Stimulated activated naive CD4-positive, alpha-beta T cell (primary cell): ENCODE results near the gene BBOX1.
"Not testable (repeated sequence)": the region's sequence is repeated elsewhere in the genome, so short reads cannot be mapped to it uniquely, and the experiment has no call there.

Experiments
- DNase-seq, 6 experiments: peaks; one replicate each; lab custom pipeline; 2025; lab: John Stamatoyannopoulos, UW

Gene BBOX1

GRCh38 chr11:27124514-27125264 lies 84.1 kb downstream of the BBOX1 start:
- DNase-seq = no peak

GRCh38 chr11:27129686-27130085 lies 89.1 kb downstream of the BBOX1 start:
- DNase-seq = no peak

- no peak for DNase-seq
These were observed 90.2 kb downstream of the BBOX1 start for GRCh38 chr11:27130806-27131205.

DNA sequence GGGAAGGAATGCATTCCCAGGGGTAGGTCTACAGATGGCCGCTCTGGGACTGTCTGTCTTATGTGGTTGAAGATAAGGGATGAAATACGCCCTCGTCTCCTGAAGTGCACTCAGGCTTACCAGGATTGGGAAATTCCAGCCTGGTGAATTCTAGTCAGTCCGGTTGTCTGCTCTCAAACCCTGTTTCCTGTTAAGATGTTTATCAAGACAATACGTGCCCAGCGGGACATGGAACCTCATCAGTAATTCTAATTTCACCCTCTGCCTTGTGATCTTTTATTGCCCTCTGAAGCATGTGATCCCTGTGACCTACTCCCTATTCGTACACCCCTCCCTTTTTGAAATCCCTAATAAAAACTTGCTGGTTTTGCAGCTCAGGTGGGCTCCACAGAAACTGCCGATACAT lies 95.3 kb downstream of the BBOX1 start:
- DNase-seq = not testable (repeated sequence)

GRCh38 chr11:27138716-27139115 lies 98.1 kb downstream of the BBOX1 start:
- DNase-seq = no peak

DNA sequence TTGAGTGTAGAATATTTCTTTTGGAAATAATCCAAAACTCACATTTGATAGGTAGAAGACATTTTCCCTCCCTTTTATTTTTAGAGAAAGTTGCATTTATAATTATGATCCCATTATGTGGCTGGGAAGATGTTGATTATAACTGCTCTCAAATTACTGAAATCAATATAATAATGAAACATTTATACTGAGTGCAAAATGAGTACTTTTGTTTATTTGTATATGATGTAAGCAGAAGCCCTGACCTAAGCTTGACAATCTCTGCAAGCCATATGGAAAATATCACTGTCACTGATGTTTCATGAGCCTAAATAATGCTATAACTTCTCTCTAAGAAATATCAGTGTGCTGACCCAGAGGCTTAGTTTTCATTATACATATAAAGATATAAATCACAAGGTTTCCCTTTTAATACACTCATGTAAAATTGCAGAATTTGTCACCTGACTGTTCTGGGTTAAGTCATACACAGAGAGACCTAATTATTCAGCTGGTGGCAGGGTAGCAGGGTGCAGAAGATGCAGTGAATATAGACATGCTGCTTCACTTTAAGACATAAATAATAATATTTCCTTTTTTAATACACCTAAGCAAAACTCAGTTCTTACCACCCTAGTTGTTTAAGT lies 99.2 kb downstream of the BBOX1 start:
- DNase-seq = no peak

DNA sequence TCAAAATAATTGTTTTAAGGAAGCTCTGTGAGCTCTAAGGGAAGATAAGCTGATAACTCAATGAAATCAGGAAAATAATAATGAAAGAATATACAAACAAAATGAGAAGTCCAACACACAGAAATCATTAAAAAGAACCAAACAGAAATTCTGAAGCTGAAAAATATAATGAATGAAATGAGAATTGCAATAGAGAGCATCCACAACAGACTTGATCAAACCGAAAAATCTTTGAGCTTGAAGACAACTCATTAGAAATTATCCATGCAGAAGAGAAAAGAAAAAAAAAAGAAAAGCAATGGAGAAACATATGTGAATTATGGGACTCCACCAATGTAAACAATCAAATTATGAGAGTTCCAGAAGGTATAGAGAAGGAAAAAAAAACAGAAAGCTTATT lies 101.0 kb downstream of the BBOX1 start:
- DNase-seq = no peak

GRCh38 chr11:27147916-27148315 lies 107.3 kb downstream of the BBOX1 start:
- DNase-seq = no peak

DNA sequence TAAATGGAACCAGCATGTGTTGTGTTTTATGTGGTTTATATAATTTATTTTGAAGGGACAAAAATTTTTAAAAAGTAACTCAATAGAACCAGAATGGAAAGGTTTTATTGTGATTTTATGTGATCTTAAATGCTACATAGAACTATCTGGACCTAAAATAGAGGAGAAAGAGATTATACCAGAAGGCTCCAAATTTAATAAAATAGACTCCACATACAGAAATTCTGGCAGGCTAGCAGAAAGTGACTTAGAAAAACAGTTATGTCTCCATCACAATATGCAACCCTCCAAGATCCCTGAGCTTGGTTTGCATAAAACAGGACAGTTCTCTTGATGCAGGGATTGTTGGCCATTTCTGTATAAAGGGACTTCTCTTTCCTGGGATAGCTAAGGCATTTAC lies 107.9 kb downstream of the BBOX1 start:
- DNase-seq = no peak

GRCh38 chr11:27150098-27150497 lies 109.5 kb downstream of the BBOX1 start:
- DNase-seq = no peak

GRCh38 chr11:27153136-27153535 lies 112.5 kb downstream of the BBOX1 start:
- no peak for DNase-seq

DNA sequence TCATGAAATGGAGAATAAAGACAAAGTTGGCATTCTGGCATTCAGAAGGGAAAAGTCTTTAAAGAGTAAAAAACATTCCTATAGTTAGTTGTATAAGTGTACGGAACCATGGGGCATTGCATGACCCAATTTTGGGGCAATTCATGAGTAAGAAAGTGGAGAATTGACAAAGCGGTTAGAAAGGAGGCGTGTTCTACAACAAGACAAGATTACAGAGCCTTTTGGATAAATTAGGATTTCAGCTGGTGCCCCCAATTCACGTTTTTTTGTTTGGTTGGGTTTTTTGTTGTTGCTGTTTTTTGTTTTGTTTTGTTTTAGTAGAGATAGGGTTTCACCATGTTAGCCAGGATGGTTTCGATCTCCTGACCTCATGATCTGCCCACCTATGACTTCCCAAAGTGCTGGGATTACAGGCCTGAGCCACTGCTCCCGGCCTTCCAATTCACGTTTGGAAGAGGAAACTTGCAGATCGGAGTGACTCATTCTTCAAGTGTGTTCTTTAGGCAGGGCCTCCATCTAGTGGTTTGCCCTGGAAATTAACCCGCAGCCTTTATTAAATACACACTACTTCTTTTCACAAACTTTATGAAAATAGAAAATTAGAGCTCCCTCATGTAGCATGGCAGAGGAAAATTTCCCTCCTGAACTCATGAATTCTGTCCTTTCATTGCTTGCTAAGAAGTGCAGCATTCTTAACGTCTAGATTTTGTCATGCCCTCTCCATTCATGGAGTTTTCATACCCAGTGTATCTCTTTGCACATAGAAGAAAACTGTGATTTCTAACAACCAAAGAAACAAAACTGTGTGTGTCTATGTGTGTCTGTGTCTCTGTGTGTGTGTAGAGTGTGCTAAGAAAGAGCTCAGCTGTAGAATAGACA lies 118.1 kb downstream of the BBOX1 start:
- DNase-seq = no peak

DNA sequence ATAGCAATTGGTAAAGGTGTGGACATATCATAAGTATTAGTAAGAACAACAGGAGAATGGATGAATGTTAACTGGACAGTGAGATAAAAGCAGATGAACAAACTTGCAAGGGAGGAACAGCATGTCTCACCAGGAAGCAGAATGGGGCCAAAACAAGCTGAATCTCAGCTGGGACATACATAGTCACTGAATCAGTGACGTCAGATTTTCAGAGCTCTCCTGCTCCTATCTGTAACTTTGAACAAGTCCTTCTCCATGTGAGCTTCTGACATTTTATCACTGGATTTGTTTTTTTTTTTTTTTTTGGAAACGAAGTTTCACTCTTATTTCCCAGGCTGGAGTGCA lies 118.7 kb downstream of the BBOX1 start:
- no peak for DNase-seq

DNA sequence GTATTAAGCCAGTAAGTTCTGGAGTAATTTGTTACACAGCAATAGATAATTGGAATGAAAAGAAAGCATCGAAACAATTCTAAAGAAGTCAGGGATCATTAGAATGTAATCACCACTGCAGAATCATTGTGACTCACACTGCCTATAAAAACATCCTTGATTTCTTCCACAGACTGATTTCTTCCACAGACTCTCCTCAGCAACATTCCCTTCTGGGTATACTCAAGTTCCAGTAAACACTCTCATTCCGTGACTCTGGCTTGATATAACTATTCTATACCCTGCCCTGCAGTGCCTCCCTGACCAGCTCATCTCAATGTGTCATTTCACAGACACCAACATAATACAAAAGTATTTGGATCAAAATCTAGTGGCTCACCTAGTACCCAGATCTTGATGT lies 120.5 kb downstream of the BBOX1 start:
- no peak for DNase-seq

GRCh38 chr11:27162237-27162636 lies 121.6 kb downstream of the BBOX1 start:
- DNase-seq = no peak

- no peak for DNase-seq
These were observed 125.5 kb downstream of the BBOX1 start for GRCh38 chr11:27166130-27166529.

- DNase-seq = no peak
These were observed 130.9 kb downstream of the BBOX1 start for GRCh38 chr11:27171376-27171958.

- no peak for DNase-seq
These were observed 132.9 kb downstream of the BBOX1 start for GRCh38 chr11:27173545-27173944.

DNA sequence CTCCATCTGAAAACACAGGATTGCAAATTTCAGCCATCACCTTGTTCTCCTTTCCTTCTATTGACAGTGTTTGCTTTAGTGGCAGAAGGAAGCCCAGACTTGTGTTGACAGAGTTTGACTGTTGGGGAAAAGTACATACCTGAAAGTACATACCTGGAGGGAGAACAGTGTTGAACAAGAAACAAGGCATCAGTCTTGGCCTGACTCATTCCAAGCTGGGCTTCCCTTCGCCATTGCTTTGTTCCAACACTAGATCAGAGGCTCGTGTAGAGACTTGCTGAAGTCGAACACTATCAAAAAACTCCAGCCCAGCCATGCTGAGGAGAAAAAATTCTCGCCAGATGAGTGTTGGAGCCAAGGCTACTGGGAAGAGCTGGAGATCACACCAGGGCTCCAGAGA lies 133.4 kb downstream of the BBOX1 start:
- no peak for DNase-seq

DNA sequence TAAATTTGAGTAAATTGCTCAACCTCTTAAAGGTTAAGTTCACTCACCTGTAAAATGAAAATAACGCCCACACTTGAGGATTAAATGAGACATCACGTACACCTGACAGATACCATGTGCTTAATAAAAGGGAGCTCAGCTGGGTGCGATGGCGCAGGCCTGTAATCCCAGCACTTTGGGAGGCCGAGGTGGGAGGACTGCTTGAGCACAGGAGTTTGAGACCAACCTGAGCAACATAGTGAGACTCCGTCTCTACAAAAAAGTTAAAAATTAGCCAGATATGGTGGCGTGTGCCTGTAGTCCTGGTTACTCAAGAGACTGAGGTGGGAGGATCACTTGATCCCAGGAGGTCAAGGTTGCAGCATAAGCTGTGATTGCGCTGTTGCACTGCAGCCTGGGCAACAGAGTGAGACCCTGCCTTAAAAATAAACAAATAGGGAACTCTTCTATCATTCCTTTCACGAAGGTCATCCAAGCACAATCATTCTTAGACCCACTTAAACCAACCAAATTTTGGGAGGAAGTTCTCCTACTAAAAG lies 134.1 kb downstream of the BBOX1 start:
- no peak for DNase-seq

GRCh38 chr11:27175562-27175961 lies 134.9 kb downstream of the BBOX1 start:
- DNase-seq = not testable (repeated sequence)
